ENCODE measurements around the gene CERS5. TPM values are rescaled to one million over a fixed set of nuclear protein-coding genes. Genes with fewer than 3 reads are reported as not detected.

Gene CERS5
- total and polyA plus RNA-seq, 10 of the 15 experiments (the other 5 are each of a cell fraction or from before 2014, with no cell fraction given): 6.8 to 50.1 (median 31.8) TPM

DNA sequence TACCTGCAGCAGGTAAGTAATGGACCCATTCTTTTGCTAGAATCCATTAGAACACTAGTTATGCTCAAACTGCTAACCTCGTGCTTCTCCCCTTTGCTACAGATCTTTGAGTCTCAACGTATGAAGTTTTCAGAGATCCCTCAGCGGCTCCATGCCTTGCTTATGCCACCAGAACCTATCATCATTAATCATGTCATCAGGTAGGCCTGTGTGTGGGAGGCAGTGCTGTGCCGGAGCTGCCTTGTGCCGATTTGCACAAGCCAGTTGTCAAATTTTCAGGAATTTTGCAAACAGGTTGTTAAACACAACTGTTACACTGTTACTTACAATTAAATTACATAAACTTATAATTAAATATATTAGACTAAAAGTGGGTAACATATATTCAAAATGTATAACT is 76.8 kb downstream of the CERS5 start:
- Histone ChIP-seq H3K4me2 (ENCODE audit: control insufficient read depth, insufficient read depth) (no peak overlapping the region), H3K27me3 (replicated peaks in 1 of 2; ENCODE audit: control insufficient read depth in 2 of 2, insufficient read depth in 2 of 2, low read length in 1 of 2) (no peaks in the 10 kb centered on the region), H4K20me1 (ENCODE audit: control insufficient read depth, insufficient read depth) (0 out of 2 replicates have a peak, but pooled peaks cover 4% of the 10 kb centered on the region), H2AFZ (ENCODE audit: control insufficient read depth, low read depth, low read length) (no peak overlapping the region), H3K9me3 (replicated peaks; ENCODE audit: control insufficient read depth, insufficient read depth, low read length) (no peaks in the 10 kb centered on the region), H3K9ac (ENCODE audit: control insufficient read depth, insufficient read depth, low read length) (no peak overlapping the region), H3K4me3 (no peak overlapping the region), H3K36me3 (ENCODE audit: control insufficient read depth in 2 of 2, insufficient read depth in 2 of 2, low read length in 1 of 2) (peaks cover 5 to 28% of the 10 kb centered on the region in 2 experiments), H3K27ac (ENCODE audit: control insufficient read depth, insufficient read depth) (no peak overlapping the region), H3K79me2 (ENCODE audit: control insufficient read depth, insufficient read depth, low read length) (peaks cover 5% of the 10 kb centered on the region; the same call in 1 of the 2 replicates), H3K4me1 (ENCODE audit: control insufficient read depth, insufficient read depth, low read length) (no peaks in the 10 kb centered on the region)
- in situ Hi-C loops (cut with MboI) (loop anchor here (5.0 kb wide), 1 partner anchor 82 kb away; no protein-coding TSS in a partner anchor), intact Hi-C loops (cut with micrococcal nuclease; ENCODE audit: unreplicated experiment) (no loop called here)
- no peak for TF ChIP-seq HDGF (IDR thresholded peaks at IDR 0.05)
- no peak for TF ChIP-seq PAX8 (IDR thresholded peaks at IDR 0.05)
- no peak for TF ChIP-seq NR2C1 (IDR thresholded peaks at IDR 0.05)
- no peak for TF ChIP-seq ZNF207 (IDR thresholded peaks at IDR 0.05; ENCODE audit: borderline replicate concordance)
- no peak for TF ChIP-seq FOXK2 (IDR thresholded peaks at IDR 0.05)
- TF ChIP-seq CHD4 (IDR thresholded peaks at IDR 0.05): no peak
- no peak for TF ChIP-seq SIN3A (IDR thresholded peaks at IDR 0.05; ENCODE audit: low read depth, low read length)
- no peak for TF ChIP-seq CHD1 (IDR thresholded peaks at IDR 0.05; ENCODE audit: low read depth, low read length)
- TF ChIP-seq SRF (IDR thresholded peaks at IDR 0.05; ENCODE audit: low read depth in 2 of 2, low read length in 2 of 2): no peak
- no peak for TF ChIP-seq CREB1 (IDR thresholded peaks at IDR 0.05; ENCODE audit: low read depth)
- TF ChIP-seq, protein P1, sequence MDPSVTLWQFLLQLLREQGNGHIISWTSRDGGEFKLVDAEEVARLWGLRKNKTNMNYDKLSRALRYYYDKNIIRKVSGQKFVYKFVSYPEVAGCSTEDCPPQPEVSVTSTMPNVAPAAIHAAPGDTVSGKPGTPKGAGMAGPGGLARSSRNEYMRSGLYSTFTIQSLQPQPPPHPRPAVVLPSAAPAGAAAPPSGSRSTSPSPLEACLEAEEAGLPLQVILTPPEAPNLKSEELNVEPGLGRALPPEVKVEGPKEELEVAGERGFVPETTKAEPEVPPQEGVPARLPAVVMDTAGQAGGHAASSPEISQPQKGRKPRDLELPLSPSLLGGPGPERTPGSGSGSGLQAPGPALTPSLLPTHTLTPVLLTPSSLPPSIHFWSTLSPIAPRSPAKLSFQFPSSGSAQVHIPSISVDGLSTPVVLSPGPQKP (IDR thresholded peaks at IDR 0.05; ENCODE audit: low read depth, low read length): no peak
- TF ChIP-seq, protein P2, sequence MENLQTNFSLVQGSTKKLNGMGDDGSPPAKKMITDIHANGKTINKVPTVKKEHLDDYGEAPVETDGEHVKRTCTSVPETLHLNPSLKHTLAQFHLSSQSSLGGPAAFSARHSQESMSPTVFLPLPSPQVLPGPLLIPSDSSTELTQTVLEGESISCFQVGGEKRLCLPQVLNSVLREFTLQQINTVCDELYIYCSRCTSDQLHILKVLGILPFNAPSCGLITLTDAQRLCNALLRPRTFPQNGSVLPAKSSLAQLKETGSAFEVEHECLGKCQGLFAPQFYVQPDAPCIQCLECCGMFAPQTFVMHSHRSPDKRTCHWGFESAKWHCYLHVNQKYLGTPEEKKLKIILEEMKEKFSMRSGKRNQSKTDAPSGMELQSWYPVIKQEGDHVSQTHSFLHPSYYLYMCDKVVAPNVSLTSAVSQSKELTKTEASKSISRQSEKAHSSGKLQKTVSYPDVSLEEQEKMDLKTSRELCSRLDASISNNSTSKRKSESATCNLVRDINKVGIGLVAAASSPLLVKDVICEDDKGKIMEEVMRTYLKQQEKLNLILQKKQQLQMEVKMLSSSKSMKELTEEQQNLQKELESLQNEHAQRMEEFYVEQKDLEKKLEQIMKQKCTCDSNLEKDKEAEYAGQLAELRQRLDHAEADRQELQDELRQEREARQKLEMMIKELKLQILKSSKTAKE (IDR thresholded peaks at IDR 0.05; ENCODE audit: low read depth, poor library complexity, severe bottlenecking): no peak
- no peak for TF ChIP-seq JUND (IDR thresholded peaks at IDR 0.05; ENCODE audit: low read depth, low read length)
- no peak for TF ChIP-seq YBX1 (IDR thresholded peaks at IDR 0.05)
- no peak for TF ChIP-seq RELA (IDR thresholded peaks at IDR 0.05; ENCODE audit: borderline replicate concordance, partially characterized antibody)
- no peak for TF ChIP-seq ZNF217 (IDR thresholded peaks at IDR 0.05)
- no peak for TF ChIP-seq MEF2B (IDR thresholded peaks at IDR 0.05; ENCODE audit: partially characterized antibody, poor library complexity, severe bottlenecking)
- no peak for TF ChIP-seq KDM1A (IDR thresholded peaks at IDR 0.05; ENCODE audit: borderline replicate concordance)
- no peak for TF ChIP-seq ESRRA (IDR thresholded peaks at IDR 0.05; ENCODE audit: low read length)
- TF ChIP-seq EP300 (IDR thresholded peaks at IDR 0.05; ENCODE audit: borderline replicate concordance in 1 of 2, control insufficient read depth in 1 of 2, low read depth in 2 of 2, low read length in 2 of 2): no peak
- ATAC-seq: no peak
- WGBS (ENCODE audit: insufficient coverage, insufficient replicate concordance, low lambda C conversion rate, missing lambda C conversion rate): 98% methylated on average over 5 of the region's 5 CpGs
- RAD21 ChIA-PET (ENCODE audit: unreplicated experiment): interaction anchor here (1.2 to 5.6 kb wide), 3 partner anchors 20 to 85 kb away, joined by 5 to 47 read pairs (median 8); partner anchors contain the start of gene COX14
- SMC1A ChIA-PET (ENCODE audit: uncharacterized antibody, unreplicated experiment): interaction anchor here (0.6 to 3.9 kb wide), 9 partner anchors 14 to 85 kb away, joined by 3 to 27 read pairs (median 5); partner anchors contain the start of gene COX14
- no peak for FAIRE-seq
- BruUV-seq (replicated peaks): no TSS peak
- DNase-seq (ENCODE audit: low read depth, low spot score): no peak
- POLR2A ChIA-PET: no interaction called here
- CTCF ChIA-PET: interaction anchor here (0.8 to 9.0 kb wide), 16 partner anchors 10 to 227 kb away, joined by 3 to 250 read pairs (median 6); partner anchors contain the start of genes CERS5 and COX14
